Transverse colon (tissue), 4 donors: Measurements from ENCODE around the gene RAD51D. TPM values are rescaled to one million over a fixed set of nuclear protein-coding genes. Genes with fewer than 3 reads are reported as not detected.
"Not testable (repeated sequence)": the region's sequence is repeated elsewhere in the genome, so short reads cannot be mapped to it uniquely, and the experiment has no call there.

Experiments
- DNase-seq: peaks from one replicate; pipeline ENCODE4 v3.0.0-alpha.2; 2019
- H3K27ac ChIP-seq, 4 donors: fragments of 200-600 bp; sonication (generic); 2 replicates each; pipeline ENCODE4 v1.5.1; 2016 to 2018; ENCODE audit warnings: inconsistent platforms in 4 of 4
- H3K27me3 ChIP-seq: fragments of 200-600 bp; sonication (generic); 2 replicates; pipeline ENCODE4 v1.5.1; 2017; ENCODE audit warnings: inconsistent platforms
- H3K36me3 ChIP-seq, 4 donors: fragments of 200-600 bp; sonication (generic); 2 replicates each; pipeline ENCODE4 v1.5.1; 2017 to 2019; ENCODE audit warnings: inconsistent platforms in 4 of 4
- H3K4me1 ChIP-seq, 4 donors: fragments of 200-600 bp; sonication (generic); 2 replicates each; pipeline ENCODE4 v1.5.1; 2017 to 2020; ENCODE audit warnings: inconsistent platforms in 4 of 4
- H3K4me3 ChIP-seq, 4 donors: fragments of 200-600 bp; sonication (generic); 1 replicate in 1 of 4; 2 replicates in 3 of 4; pipeline versions ENCODE4 v1.5.1 to v1.6.1; 2017 to 2019; ENCODE audit warnings: inconsistent platforms in 4 of 4
- H3K9me3 ChIP-seq, 2 donors: fragments of 200-600 bp; sonication (generic); 2 replicates each; pipeline ENCODE4 v1.5.1; 2017 to 2019; ENCODE audit warnings: inconsistent platforms in 2 of 2
- EP300 ChIP-seq: sonication (generic); formaldehyde crosslinking; IDR thresholded peaks from one replicate; pipeline ENCODE4 v1.6.1; 2017; ENCODE audit warnings: antibody characterized with exemption, low read depth
- POLR2A ChIP-seq: fragments of 450-650 bp; IDR thresholded peaks from one replicate; pipeline ENCODE4 v1.6.1; 2016; ENCODE audit warnings: antibody characterized with exemption, mild to moderate bottlenecking, moderate library complexity
- POLR2AphosphoS5 ChIP-seq, 3 donors: sonication (generic); formaldehyde crosslinking; IDR thresholded peaks; one replicate each; pipeline ENCODE4 v1.6.1; 2016; ENCODE audit warnings: antibody characterized with exemption in 3 of 3
- WGBS, 2 donors: methylation state at CpG; one replicate each; pipeline ENCODE4 v1.1.5; 2018; ENCODE audit warnings: low coverage in 1 of 2; 5-methylcytosine and 5-hydroxymethylcytosine counted together
- in situ Hi-C, 4 donors: fragments of 200-750 bp; cut with MboI; loops; one replicate each; pipeline versions ENCODE4 v1.15.0 to v1.15.1; 2017; ENCODE audit warnings: low sequenced_read_pairs in 3 of 4, low pct_ligation_motif_present in 1 of 4, low pct_unique_long_range_greater_than_20kb in 1 of 4
- intact Hi-C: fragments of 100-400 bp; cut with DNase I; formaldehyde crosslinking; loops from one replicate; pipeline ENCODE4 v1.15.1; 2023; ENCODE audit warnings: low total_unique reads
- total RNA-seq, 4 donors: library from RNA; depleted of rRNA; stranded (reverse); fragments of >200 nt; gene quantifications; one replicate each; pipeline ENCODE4 v1.1.0, GENCODE V29; 2016
- TF ChIP-seq, protein P1 (sequence below), 5 experiments: fragments of 200-600 bp in 3 of 5; fragments of 450-650 bp in 2 of 5; sonication (generic) in 3 of 5; IDR thresholded peaks; 1 replicate in 2 of 5; 2 replicates in 3 of 5; pipeline ENCODE4 v1.5.1; 2016 to 2017; ENCODE audit warnings: antibody characterized with exemption in 5 of 5, inconsistent platforms in 3 of 5, mild to moderate bottlenecking in 2 of 5, moderate library complexity in 1 of 5

Gene RAD51D
- total RNA-seq, 4 donors from 2014 or later = 5.6 to 60.3 (median 7.8) TPM

DNA sequence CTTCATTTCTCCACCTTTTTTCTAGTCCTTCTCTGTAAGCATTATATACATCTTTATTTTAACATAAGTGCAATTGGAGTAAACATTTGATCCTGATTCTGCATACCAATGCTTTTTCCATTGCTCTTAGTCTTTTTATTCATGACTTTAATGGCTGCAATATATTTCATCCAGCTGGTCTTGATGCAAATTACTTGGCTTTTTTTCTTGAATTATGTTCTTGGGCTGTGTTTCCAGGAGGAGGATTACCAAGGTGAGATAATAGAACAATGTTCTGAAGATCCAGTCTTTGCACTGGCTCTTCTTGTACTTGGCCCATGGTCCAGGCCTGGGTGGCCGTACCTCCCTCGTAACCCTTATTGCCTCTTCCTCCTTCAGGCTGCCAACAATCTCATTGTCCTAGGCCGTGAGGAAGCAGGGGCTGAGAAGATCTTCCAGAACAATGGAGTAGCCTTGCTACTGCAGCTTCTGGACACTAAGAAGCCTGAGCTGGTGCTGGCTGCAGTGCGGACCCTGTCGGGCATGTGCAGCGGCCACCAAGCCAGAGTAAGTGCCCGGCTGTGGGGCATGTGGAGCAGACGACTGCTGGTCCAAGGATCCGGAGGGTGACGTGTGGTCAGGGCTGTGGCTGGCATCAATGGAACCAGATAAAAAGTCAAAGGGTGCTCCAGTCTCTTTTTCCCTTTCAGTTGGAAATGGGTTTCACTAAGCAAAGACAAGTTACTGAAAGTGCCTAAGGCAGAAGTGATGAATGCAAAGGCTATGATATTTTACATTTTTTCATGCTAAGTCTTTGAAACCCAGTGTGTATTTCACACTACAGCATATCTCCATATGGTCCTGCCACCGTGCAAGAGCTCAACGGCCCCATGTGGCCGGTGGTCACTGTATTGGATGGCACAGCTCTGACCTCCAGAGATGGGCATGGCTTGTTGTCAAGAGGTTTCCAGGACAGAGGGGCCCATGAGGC, 34.8 kb upstream of the RAD51D start:
- 80 to 87% methylated on average over 2 to 13 of the region's 13 CpGs for WGBS, 2 donors
- no peak overlapping the region for H3K27ac ChIP-seq
- no peak overlapping the region for H3K4me3 ChIP-seq
- TF ChIP-seq POLR2AphosphoS5 (IDR thresholded peaks at IDR 0.05) (no peak), POLR2A (no peak), EP300 (no peak)
- TF ChIP-seq, protein P1, sequence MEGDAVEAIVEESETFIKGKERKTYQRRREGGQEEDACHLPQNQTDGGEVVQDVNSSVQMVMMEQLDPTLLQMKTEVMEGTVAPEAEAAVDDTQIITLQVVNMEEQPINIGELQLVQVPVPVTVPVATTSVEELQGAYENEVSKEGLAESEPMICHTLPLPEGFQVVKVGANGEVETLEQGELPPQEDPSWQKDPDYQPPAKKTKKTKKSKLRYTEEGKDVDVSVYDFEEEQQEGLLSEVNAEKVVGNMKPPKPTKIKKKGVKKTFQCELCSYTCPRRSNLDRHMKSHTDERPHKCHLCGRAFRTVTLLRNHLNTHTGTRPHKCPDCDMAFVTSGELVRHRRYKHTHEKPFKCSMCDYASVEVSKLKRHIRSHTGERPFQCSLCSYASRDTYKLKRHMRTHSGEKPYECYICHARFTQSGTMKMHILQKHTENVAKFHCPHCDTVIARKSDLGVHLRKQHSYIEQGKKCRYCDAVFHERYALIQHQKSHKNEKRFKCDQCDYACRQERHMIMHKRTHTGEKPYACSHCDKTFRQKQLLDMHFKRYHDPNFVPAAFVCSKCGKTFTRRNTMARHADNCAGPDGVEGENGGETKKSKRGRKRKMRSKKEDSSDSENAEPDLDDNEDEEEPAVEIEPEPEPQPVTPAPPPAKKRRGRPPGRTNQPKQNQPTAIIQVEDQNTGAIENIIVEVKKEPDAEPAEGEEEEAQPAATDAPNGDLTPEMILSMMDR (IDR thresholded peaks at IDR 0.05) = no peak
- H3K9me3 ChIP-seq = no peaks in the 10 kb centered on the region
- in situ Hi-C loops = loop anchor here in 2 of 4 donors (25.0 kb wide), 2 partner anchors 383 to 583 kb away; partner anchors contain the start of genes RASL10B (in 1 of the 2) and SLFN12L (in 1 of the 2)
- intact Hi-C loops = no loop called here
- no peaks in the 10 kb centered on the region for H3K27me3 ChIP-seq
- H3K36me3 ChIP-seq = no peaks in the 10 kb centered on the region
- H3K4me1 ChIP-seq = no peaks in the 10 kb centered on the region
- no peak for DNase-seq

DNA sequence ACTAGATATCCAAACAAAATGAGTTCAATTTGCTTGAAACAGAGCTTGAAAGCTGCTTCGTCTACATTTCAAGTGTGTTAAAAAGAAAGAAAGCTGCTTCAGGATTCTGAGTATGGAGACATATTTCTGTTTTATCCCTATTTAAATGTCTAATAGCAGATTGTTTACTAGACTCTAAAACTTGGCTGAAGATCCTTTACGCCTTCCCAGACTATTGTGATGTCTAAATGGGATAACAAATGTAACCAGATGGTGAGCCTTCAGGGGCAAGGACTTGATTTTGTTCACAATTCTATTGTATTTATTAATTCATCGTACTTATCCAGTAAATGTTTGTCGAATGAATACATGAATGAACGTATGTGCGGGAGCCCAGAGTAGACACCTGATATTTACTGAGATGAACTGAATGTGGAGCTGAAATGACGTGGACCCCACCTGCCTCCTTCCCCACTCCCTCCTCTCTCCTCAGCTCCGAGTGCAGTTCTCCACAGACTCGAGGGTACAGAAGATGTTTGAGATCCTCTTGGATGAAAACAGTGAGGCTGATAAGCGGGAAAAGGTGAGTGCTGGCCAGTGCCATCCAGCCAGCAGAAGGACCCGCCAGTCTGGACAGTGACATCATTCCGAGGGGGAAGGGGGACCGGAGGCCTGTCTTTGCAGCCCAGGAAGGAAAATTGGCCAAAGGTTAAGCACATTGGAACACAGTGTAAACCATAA, 32.9 kb upstream of the RAD51D start:
- WGBS, 2 donors = 63 to 73% methylated on average over 7 to 13 of the region's 13 CpGs

DNA sequence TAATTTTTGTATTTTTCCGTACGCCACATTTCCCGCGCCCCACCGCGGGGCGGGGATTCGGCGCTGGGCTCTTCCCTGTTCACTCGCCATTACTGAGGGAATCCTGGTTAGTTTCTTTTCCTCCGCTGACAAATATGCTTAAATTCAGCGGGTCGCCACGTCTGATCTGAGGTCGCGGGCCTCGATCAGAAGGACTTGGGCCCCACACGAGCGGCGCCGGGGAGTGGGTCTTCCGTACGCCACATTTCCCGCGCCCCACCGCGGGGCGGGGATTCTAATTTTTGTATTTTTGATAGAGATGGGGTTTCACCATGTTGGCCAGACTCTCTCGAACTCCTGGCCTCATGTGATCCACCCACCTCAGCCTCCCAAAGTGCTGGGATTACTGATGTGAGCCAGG, 31.4 kb upstream of the RAD51D start:
- H3K36me3 ChIP-seq, H3K4me3 ChIP-seq, DNase-seq, intact Hi-C loops, H3K4me1 ChIP-seq, H3K9me3 ChIP-seq, H3K27me3 ChIP-seq, H3K27ac ChIP-seq: not testable (repeated sequence)
- WGBS, 2 donors = 95 to 98% methylated on average over 8 to 29 of the region's 29 CpGs
- in situ Hi-C loops = loop anchor here in 2 of 4 donors (25.0 kb wide), 2 partner anchors 386 to 586 kb away; partner anchors contain the start of genes RASL10B (in 1 of the 2) and SLFN12L (in 1 of the 2)

More for the DNA sequence above, 32.9 kb upstream of the RAD51D start:
- TF ChIP-seq EP300 (no peak), POLR2AphosphoS5 (IDR thresholded peaks at IDR 0.05) (no peak), POLR2A (no peak)
- TF ChIP-seq, protein P1 (IDR thresholded peaks at IDR 0.05) = no peak
- no peak for DNase-seq
- Histone ChIP-seq H3K27ac (no peak overlapping the region), H3K36me3 (no peaks in the 10 kb centered on the region), H3K27me3 (peaks cover 4% of the 10 kb centered on the region), H3K4me3 (no peak overlapping the region), H3K4me1 (no peaks in the 10 kb centered on the region), H3K9me3 (no peaks in the 10 kb centered on the region)
- in situ Hi-C loops = loop anchor here in 2 of 4 donors (25.0 kb wide), 2 partner anchors 385 to 585 kb away; partner anchors contain the start of genes RASL10B (in 1 of the 2) and SLFN12L (in 1 of the 2)
- intact Hi-C loops = no loop called here

DNA sequence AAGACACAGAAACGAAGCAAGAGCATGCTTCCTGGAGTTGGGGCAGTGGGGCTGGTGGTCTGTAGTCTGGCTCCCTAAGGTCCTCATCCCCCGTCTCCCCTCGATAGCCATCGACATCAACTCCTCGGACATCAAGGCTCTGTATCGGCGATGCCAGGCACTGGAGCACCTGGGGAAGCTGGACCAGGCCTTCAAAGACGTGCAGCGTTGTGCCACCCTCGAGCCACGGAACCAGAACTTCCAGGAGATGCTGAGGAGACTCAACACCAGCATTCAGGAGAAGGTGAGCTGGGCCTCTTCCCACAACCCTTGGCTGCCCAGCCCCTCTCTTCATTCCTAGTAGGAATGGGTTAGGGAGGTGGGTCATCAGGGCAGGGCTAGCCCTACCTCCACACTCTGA, 30.3 kb upstream of the RAD51D start:
- TF ChIP-seq POLR2A (no peak), POLR2AphosphoS5 (IDR thresholded peaks at IDR 0.05) (no peak), EP300 (no peak)
- TF ChIP-seq, protein P1 (IDR thresholded peaks at IDR 0.05) = no peak
- Histone ChIP-seq H3K27me3 (peaks cover 4% of the 10 kb centered on the region), H3K36me3 (no peaks in the 10 kb centered on the region), H3K9me3 (no peaks in the 10 kb centered on the region), H3K4me3 (no peak overlapping the region), H3K27ac (no peak overlapping the region), H3K4me1 (no peaks in the 10 kb centered on the region)
- intact Hi-C loops (no loop called here), in situ Hi-C loops (loop anchor here in 2 of 4 donors (25.0 kb wide), 4 partner anchors 387 to 738 kb away; partner anchors contain the start of genes RASL10B (in 2 of the 2), SLFN12L (in 1 of the 2) and TMEM132E (in 1 of the 2))
- no peak for DNase-seq
- WGBS, 2 donors = 90 to 91% methylated on average over 2 to 11 of the region's 11 CpGs
